GM12801 (cell line): ENCODE measurements around the gene VPS37C.

Experiments used
- TF ChIP-seq, protein P1 (sequence below): IDR thresholded peaks from one replicate; pipeline ENCODE4 v1.5.1; 2011; ENCODE audit warnings: control low read depth; ENCODE audit not compliant: insufficient read length; ENCODE audit errors: extremely low read depth

VPS37C gene

DNA sequence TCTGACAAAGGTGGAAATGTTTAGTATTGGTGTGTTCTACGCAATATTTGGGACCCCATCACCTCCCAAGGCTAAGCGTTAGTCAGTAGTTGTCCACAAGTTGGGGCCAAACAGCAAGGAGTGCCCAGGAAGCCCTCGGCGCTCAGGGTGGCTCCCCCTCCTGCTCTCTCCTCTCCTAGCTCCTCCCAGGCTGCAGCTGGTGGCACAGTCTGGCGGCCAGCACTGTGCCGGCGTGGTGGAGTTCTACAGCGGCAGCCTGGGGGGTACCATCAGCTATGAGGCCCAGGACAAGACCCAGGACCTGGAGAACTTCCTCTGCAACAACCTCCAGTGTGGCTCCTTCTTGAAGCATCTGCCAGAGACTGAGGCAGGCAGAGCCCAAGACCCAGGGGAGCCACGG is 42.2 kb downstream of the VPS37C start:
- TF ChIP-seq, protein P1, sequence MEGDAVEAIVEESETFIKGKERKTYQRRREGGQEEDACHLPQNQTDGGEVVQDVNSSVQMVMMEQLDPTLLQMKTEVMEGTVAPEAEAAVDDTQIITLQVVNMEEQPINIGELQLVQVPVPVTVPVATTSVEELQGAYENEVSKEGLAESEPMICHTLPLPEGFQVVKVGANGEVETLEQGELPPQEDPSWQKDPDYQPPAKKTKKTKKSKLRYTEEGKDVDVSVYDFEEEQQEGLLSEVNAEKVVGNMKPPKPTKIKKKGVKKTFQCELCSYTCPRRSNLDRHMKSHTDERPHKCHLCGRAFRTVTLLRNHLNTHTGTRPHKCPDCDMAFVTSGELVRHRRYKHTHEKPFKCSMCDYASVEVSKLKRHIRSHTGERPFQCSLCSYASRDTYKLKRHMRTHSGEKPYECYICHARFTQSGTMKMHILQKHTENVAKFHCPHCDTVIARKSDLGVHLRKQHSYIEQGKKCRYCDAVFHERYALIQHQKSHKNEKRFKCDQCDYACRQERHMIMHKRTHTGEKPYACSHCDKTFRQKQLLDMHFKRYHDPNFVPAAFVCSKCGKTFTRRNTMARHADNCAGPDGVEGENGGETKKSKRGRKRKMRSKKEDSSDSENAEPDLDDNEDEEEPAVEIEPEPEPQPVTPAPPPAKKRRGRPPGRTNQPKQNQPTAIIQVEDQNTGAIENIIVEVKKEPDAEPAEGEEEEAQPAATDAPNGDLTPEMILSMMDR: no peak

- TF ChIP-seq, protein P1: no peak
These were observed 42.8 kb downstream of the VPS37C start for GRCh38 chr11:61118406-61118805.

GRCh38 chr11:61118004-61118403 is 43.2 kb downstream of the VPS37C start:
- TF ChIP-seq, protein P1: no peak

DNA sequence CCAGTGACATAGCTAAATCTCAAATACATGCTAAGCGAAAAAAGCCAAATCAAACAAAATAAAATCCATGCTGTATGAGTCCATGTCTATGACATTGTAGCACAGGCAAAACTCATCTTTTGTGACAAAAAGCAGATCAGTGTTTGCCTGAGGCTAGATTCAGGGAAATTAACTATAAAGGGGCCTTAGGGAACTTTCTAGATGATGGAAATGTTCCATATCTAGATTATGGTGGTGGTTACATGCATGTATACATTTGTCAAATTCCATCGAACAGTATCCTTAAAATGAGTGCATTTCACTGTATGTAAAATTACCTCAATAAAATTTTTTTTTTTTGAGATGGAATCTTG is 44.1 kb downstream of the VPS37C start:
- TF ChIP-seq, protein P1: no peak

GRCh38 chr11:61116426-61117167 is 44.6 kb downstream of the VPS37C start:
- TF ChIP-seq, protein P1: no peak

DNA sequence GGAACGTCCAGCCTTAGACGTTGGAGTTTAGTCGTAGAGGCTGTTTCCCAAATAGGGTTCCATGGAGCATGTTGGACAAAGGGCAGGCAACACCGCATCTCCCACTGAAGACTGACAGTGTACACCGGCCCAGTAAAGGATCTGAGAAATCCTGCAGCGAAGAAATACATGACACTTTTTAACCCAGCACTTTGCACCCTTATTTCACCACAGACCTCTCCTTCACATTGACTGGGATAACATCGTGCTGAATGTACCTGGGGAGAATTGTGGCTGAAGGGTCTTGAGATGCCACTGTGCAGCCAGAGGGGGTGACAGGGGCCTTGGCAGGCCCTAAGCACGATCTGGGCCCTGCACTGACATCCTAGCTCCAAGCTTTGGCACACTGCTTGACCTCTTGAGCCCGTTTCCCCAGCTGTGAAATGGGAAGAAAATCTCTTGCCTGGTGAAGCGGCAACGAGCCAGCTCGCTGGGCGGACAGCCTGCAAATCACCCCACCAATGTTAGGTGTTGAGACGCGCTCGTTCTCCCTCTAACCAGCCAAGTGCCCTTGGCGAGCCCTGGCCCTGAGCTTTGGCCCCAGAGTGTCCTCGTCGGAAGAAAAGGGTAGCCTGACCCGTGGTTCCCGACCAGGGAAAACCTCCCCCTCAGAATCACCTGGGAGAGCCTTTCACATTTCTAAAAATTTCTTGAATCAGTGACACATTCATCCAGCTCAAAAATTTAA is 45.6 kb downstream of the VPS37C start:
- TF ChIP-seq, protein P1: no peak

- TF ChIP-seq, protein P1: no peak
These were observed 46.3 kb downstream of the VPS37C start for GRCh38 chr11:61114913-61115312.
